Activated gamma-delta T cell treated with Interleukin-2 at 50 U/mL for 16 hours (primary cell): ENCODE data around the gene FOXP1.

ENCODE experiments used
- DNase-seq: peaks from one replicate; pipeline ENCODE4 v3.0.0-alpha.2; 2020

Gene FOXP1

GRCh38 chr3:71391361-71391760, 192.2 kb downstream of the FOXP1 start:
- no peak for DNase-seq

GRCh38 chr3:71389911-71390573, 193.5 kb downstream of the FOXP1 start:
- DNase-seq: no peak

- DNase-seq: no peak
Measured at GRCh38 chr3:71389191-71389590, 194.3 kb downstream of the FOXP1 start.

GRCh38 chr3:71388535-71389120, 194.9 kb downstream of the FOXP1 start:
- no peak for DNase-seq

GRCh38 chr3:71387586-71387985, 195.9 kb downstream of the FOXP1 start:
- DNase-seq: no peak

- no peak for DNase-seq
Measured at GRCh38 chr3:71384837-71385716, 198.5 kb downstream of the FOXP1 start.

- no peak for DNase-seq
Measured at GRCh38 chr3:71384388-71384787, 199.1 kb downstream of the FOXP1 start.

- DNase-seq: no peak
Measured at GRCh38 chr3:71380096-71380495, 203.4 kb downstream of the FOXP1 start.

- DNase-seq: no peak
Measured at GRCh38 chr3:71378509-71378908, 205.0 kb downstream of the FOXP1 start.

GRCh38 chr3:71376911-71377310, 206.6 kb downstream of the FOXP1 start:
- no peak for DNase-seq

- DNase-seq: no peak
Measured at GRCh38 chr3:71376503-71376902, 207.0 kb downstream of the FOXP1 start.

- no peak for DNase-seq
Measured at GRCh38 chr3:71374582-71374981, 208.9 kb downstream of the FOXP1 start.

- no peak for DNase-seq
Measured at GRCh38 chr3:71372911-71373637, 210.5 kb downstream of the FOXP1 start.

GRCh38 chr3:71372241-71372768, 211.2 kb downstream of the FOXP1 start:
- DNase-seq: no peak

GRCh38 chr3:71371282-71371681, 212.2 kb downstream of the FOXP1 start:
- DNase-seq: no peak

GRCh38 chr3:71370467-71370866, 213.1 kb downstream of the FOXP1 start:
- no peak for DNase-seq

GRCh38 chr3:71369701-71370391, 213.7 kb downstream of the FOXP1 start:
- no peak for DNase-seq

- DNase-seq: no peak
Measured at GRCh38 chr3:71366988-71367604, 216.4 kb downstream of the FOXP1 start.

GRCh38 chr3:71361334-71361890, 222.1 kb downstream of the FOXP1 start:
- no peak for DNase-seq

GRCh38 chr3:71360764-71361163, 222.8 kb downstream of the FOXP1 start:
- no peak for DNase-seq

GRCh38 chr3:71360180-71360579, 223.3 kb downstream of the FOXP1 start:
- DNase-seq: no peak

- DNase-seq: no peak
Measured at GRCh38 chr3:71358243-71358642, 225.3 kb downstream of the FOXP1 start.
